Ascending aorta (tissue), 2 donors: ENCODE measurements around the gene CCR1. TPM values are rescaled to one million over a fixed set of nuclear protein-coding genes. Genes with fewer than 3 reads are reported as not detected.
"Not testable (repeated sequence)": the region's sequence is repeated elsewhere in the genome, so short reads cannot be mapped to it uniquely, and the experiment has no call there.

Experiments used
- DNase-seq, 2 donors: peaks; one replicate each; pipeline ENCODE4 v3.0.0-alpha.2; 2019; ENCODE audit warnings: low spot score in 2 of 2
- H3K27ac ChIP-seq, 2 donors: fragments of 200-600 bp; sonication (generic); one replicate each; pipeline ENCODE4 v1.5.1; 2016 to 2017; ENCODE audit warnings: mild to moderate bottlenecking in 1 of 2
- H3K27me3 ChIP-seq: fragments of 200-600 bp; sonication (generic); one replicate; pipeline ENCODE4 v1.5.1; 2017
- H3K36me3 ChIP-seq, 2 donors: fragments of 200-600 bp; sonication (generic); one replicate each; pipeline ENCODE4 v1.5.1; 2016
- H3K4me1 ChIP-seq, 2 donors: fragments of 200-600 bp; sonication (generic); one replicate each; pipeline ENCODE4 v1.5.1; 2016 to 2017; ENCODE audit warnings: mild to moderate bottlenecking in 1 of 2
- H3K4me3 ChIP-seq, 2 donors: fragments of 200-600 bp; sonication (generic); one replicate each; pipeline ENCODE4 v1.5.1; 2016 to 2017; ENCODE audit warnings: mild to moderate bottlenecking in 1 of 2
- H3K9me3 ChIP-seq, 2 donors: fragments of 200-600 bp; sonication (generic); one replicate each; pipeline ENCODE4 v1.5.1; 2016
- CTCF ChIP-seq, 3 experiments: fragments of 200-600 bp in 2 of 3; fragments of 450-650 bp in 1 of 3; sonication (generic) in 2 of 3; IDR thresholded peaks; one replicate each; pipeline ENCODE4 v1.5.1; 2016 to 2019; ENCODE audit warnings: antibody characterized with exemption in 3 of 3, mild to moderate bottlenecking in 1 of 3, moderate library complexity in 1 of 3
- intact Hi-C: fragments of 100-400 bp; cut with DNase I; formaldehyde crosslinking; loops from one replicate; pipeline ENCODE4 v1.15.1; 2023
- total RNA-seq: library from RNA; depleted of rRNA; stranded (reverse); fragments of >200 nt; gene quantifications from one replicate; pipeline ENCODE4 v1.1.0, GENCODE V29; 2016

CCR1 gene
- total RNA-seq, 1 donor from 2014 or later = 10.2 TPM

- DNase-seq = no peak
- H3K9me3 ChIP-seq = peaks cover 0 to 6% of the 10 kb centered on the region in 2 donors
- no peaks in the 10 kb centered on the region for H3K27me3 ChIP-seq
- TF ChIP-seq CTCF (IDR thresholded peaks at IDR 0.05) = no peak
- no peak overlapping the region for H3K4me3 ChIP-seq
- intact Hi-C loops = no loop called here
- H3K27ac ChIP-seq = no peak overlapping the region
- H3K36me3 ChIP-seq = no peaks in the 10 kb centered on the region
- H3K4me1 ChIP-seq = no peaks in the 10 kb centered on the region
Observed at GRCh38 chr3:46162975-46163555, 45.0 kb downstream of the CCR1 start.

DNA sequence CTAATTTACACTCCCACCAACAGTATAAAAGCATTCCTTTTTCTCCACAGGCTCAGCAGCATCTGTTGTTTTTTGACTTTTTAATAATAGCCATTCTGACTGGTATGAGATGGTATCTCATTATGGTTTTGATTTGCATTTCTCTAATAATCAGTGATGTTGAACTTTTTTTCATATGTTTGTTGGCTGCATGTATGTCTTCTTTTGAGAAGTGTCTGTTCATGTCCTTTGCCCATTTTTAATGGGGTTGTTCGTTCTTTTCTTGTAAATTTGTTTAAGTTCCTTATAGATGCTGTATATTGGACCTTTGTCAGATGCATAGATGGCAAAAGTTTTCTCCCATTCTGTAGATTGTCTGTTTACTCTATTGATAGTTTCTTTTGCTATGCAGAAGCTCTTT lies 50.4 kb downstream of the CCR1 start:
- H3K4me1 ChIP-seq, intact Hi-C loops, H3K36me3 ChIP-seq, H3K27me3 ChIP-seq, H3K27ac ChIP-seq, DNase-seq, H3K4me3 ChIP-seq, H3K9me3 ChIP-seq: not testable (repeated sequence)

DNA sequence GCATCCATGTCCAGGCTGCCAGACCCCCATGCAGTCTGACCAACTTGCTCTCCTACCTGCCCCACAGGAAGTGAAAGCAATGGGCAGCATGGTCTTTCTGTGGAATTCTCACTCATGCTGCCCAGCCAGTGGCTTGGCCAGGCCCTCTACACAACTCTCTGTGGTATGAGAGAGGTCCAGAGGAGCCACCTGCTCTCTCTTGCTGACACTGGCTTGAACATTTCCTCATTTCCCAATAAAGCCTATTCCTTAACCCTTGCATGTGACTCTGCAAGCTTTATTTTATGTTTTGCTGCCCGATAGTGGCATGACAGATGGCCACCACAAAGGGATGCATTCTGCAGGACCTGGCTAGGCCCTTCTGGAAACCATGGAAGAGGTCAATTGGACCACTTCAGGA lies 53.8 kb downstream of the CCR1 start:
- no peaks in the 10 kb centered on the region for H3K27me3 ChIP-seq
- intact Hi-C loops = no loop called here
- H3K27ac ChIP-seq = no peak overlapping the region
- H3K4me3 ChIP-seq = no peak overlapping the region
- H3K36me3 ChIP-seq = no peaks in the 10 kb centered on the region
- no peak for TF ChIP-seq CTCF (IDR thresholded peaks at IDR 0.05)
- DNase-seq = no peak
- H3K9me3 ChIP-seq = no peaks in the 10 kb centered on the region
- H3K4me1 ChIP-seq = no peaks in the 10 kb centered on the region

Other genes starting within 250 kb of the CCR1 start
- gene FYCO1, start 212.5 kb downstream of the CCR1 start, total RNA-seq = 56.2 TPM
- gene XCR1, start 180.8 kb downstream of the CCR1 start, total RNA-seq = not detected
- gene CCR3, start 34.1 kb upstream of the CCR1 start, total RNA-seq = not detected
- gene CCR2, start 145.8 kb upstream of the CCR1 start, total RNA-seq = 0.11 TPM
- gene CCR5, start 162.6 kb upstream of the CCR1 start, total RNA-seq = not detected
- gene CCRL2, start 198.9 kb upstream of the CCR1 start, total RNA-seq = not detected